HL-60 (cell line): Measurements from ENCODE around the gene TYW3.

ENCODE experiments used
- GABPA ChIP-seq: IDR thresholded peaks from 2 replicates; pipeline ENCODE4 v1.6.1; 2012; ENCODE audit warnings: low read depth
- TF ChIP-seq, protein P1 (sequence below): IDR thresholded peaks from one replicate; pipeline ENCODE4 v1.5.1; 2011; ENCODE audit warnings: low read length, control low read depth, inconsistent platforms; ENCODE audit not compliant: insufficient read depth

DNA sequence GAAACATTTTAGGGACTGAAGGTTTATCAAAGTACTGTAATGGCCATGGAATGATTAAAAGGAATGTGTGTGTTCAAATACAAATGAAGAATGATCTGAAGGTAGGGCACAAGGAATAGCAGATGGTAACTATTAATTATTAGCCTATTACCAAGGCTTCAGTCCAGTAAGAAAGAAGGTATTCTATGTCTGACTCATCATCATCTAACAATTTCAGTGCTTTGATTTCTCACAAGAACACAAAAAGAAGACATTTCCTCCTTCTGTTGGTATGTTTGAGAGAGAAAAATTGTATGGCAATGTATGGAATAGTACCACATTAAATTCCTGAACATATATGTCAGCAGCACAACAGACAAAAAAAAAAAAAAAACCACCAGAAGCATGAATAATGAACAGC, 57.5 kb downstream of the TYW3 start:
- TF ChIP-seq, protein P1, sequence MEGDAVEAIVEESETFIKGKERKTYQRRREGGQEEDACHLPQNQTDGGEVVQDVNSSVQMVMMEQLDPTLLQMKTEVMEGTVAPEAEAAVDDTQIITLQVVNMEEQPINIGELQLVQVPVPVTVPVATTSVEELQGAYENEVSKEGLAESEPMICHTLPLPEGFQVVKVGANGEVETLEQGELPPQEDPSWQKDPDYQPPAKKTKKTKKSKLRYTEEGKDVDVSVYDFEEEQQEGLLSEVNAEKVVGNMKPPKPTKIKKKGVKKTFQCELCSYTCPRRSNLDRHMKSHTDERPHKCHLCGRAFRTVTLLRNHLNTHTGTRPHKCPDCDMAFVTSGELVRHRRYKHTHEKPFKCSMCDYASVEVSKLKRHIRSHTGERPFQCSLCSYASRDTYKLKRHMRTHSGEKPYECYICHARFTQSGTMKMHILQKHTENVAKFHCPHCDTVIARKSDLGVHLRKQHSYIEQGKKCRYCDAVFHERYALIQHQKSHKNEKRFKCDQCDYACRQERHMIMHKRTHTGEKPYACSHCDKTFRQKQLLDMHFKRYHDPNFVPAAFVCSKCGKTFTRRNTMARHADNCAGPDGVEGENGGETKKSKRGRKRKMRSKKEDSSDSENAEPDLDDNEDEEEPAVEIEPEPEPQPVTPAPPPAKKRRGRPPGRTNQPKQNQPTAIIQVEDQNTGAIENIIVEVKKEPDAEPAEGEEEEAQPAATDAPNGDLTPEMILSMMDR, result no peak
- TF ChIP-seq GABPA, result no peak
